NK-92 treated with Interleukin-12 subunit alpha and Interleukin-12 subunit beta, amount 100 ng/mL, for 24 hours (cell line): ENCODE results near the gene NCKAP5.
"Not testable (repeated sequence)": the region's sequence is repeated elsewhere in the genome, so short reads cannot be mapped to it uniquely, and the experiment has no call there.

ENCODE experiments used
- DNase-seq: peaks from one replicate; lab custom pipeline; 2025; lab: John Stamatoyannopoulos, UW

NCKAP5 gene

GRCh38 chr2:133497270-133497893 lies 70.9 kb downstream of the NCKAP5 start:
- DNase-seq = no peak

GRCh38 chr2:133496501-133497269 lies 71.6 kb downstream of the NCKAP5 start:
- no peak for DNase-seq

GRCh38 chr2:133495226-133495625 lies 73.0 kb downstream of the NCKAP5 start:
- DNase-seq = no peak

GRCh38 chr2:133492719-133493380 lies 75.4 kb downstream of the NCKAP5 start:
- DNase-seq = no peak

- DNase-seq = no peak
Observed at GRCh38 chr2:133490411-133490980, 77.8 kb downstream of the NCKAP5 start.

- no peak for DNase-seq
Observed at GRCh38 chr2:133489641-133490410, 78.4 kb downstream of the NCKAP5 start.

GRCh38 chr2:133489146-133489545 lies 79.1 kb downstream of the NCKAP5 start:
- DNase-seq = no peak

GRCh38 chr2:133486771-133487191 lies 81.5 kb downstream of the NCKAP5 start:
- no peak for DNase-seq

- DNase-seq = no peak
Observed at GRCh38 chr2:133485868-133486267, 82.4 kb downstream of the NCKAP5 start.

GRCh38 chr2:133484784-133485183 lies 83.5 kb downstream of the NCKAP5 start:
- DNase-seq = no peak

GRCh38 chr2:133484106-133484505 lies 84.2 kb downstream of the NCKAP5 start:
- no peak for DNase-seq

GRCh38 chr2:133483181-133483580 lies 85.1 kb downstream of the NCKAP5 start:
- DNase-seq = no peak

- no peak for DNase-seq
Observed at GRCh38 chr2:133480707-133481429, 87.4 kb downstream of the NCKAP5 start.

GRCh38 chr2:133477616-133477990 lies 90.7 kb downstream of the NCKAP5 start:
- DNase-seq = no peak

GRCh38 chr2:133476931-133477615 lies 91.2 kb downstream of the NCKAP5 start:
- no peak for DNase-seq

GRCh38 chr2:133476286-133476685 lies 92.0 kb downstream of the NCKAP5 start:
- DNase-seq = no peak

- DNase-seq = no peak
Observed at GRCh38 chr2:133475610-133476009, 92.7 kb downstream of the NCKAP5 start.

- not testable (repeated sequence) for DNase-seq
Observed at GRCh38 chr2:133470446-133470845, 97.8 kb downstream of the NCKAP5 start.

GRCh38 chr2:133462811-133463210 lies 105.5 kb downstream of the NCKAP5 start:
- DNase-seq = no peak

- DNase-seq = no peak
Observed at GRCh38 chr2:133461484-133461883, 106.8 kb downstream of the NCKAP5 start.

GRCh38 chr2:133459590-133459989 lies 108.7 kb downstream of the NCKAP5 start:
- DNase-seq = no peak
